Activated CD4-positive, alpha-beta memory T cell treated with anti-CD3 and anti-CD28 coated beads for 36 hours (primary cell): ENCODE data around the gene ATP6V0E1. TPM values are rescaled to one million over a fixed set of nuclear protein-coding genes. Genes with fewer than 3 reads are reported as not detected.

Experiments used
- total RNA-seq, 2 experiments: library from RNA; stranded (reverse); gene quantifications; one replicate each; pipeline ENCODE4 v1.2.3, GENCODE V29; 2021

The ATP6V0E1 gene
- total RNA-seq, 2 experiments from 2014 or later, result 116 to 121 TPM

Other genes with a start within 250 kb of the ATP6V0E1 start
- gene DUSP1, start 212.6 kb upstream of the ATP6V0E1 start, total RNA-seq, result 10 to 100 TPM; 10.6 to 10.7 TPM
- gene ERGIC1, start 149.5 kb upstream of the ATP6V0E1 start, total RNA-seq, result 10 to 100 TPM; 41.9 to 42.7 TPM
- gene RPL26L1, start 24.3 kb upstream of the ATP6V0E1 start, total RNA-seq, result 10 to 100 TPM; 66.0 to 67.6 TPM
- 10 to 100 TPM; 15.3 to 16.3 TPM for gene CREBRF, start 72.6 kb downstream of the ATP6V0E1 start, total RNA-seq
- 10 to 100 TPM; 19.3 to 20.9 TPM for gene BNIP1, start 160.8 kb downstream of the ATP6V0E1 start, total RNA-seq